BE2C (cell line): ENCODE measurements around the gene TRNT1.

ENCODE experiments used
- DNase-seq: peaks from one replicate; pipeline ENCODE4 v3.0.0-alpha.2; 2020
- H3K27me3 ChIP-seq: fragments of 250-450 bp; sonication (Bioruptor Pico); 2 replicates; pipeline ENCODE4 v1.5.1; 2020; ENCODE audit warnings: mild to moderate bottlenecking
- H3K36me3 ChIP-seq: fragments of 250-450 bp; sonication (Bioruptor Pico); 2 replicates; pipeline ENCODE4 v1.5.1; 2020; ENCODE audit warnings: mild to moderate bottlenecking
- H3K4me1 ChIP-seq: fragments of 250-450 bp; sonication (Bioruptor Pico); 2 replicates; pipeline ENCODE4 v1.5.1; 2020
- H3K4me3 ChIP-seq: 2 replicates; pipeline ENCODE4 v1.5.1; 2011; ENCODE audit warnings: low read depth, low read length
- H3K9me3 ChIP-seq: fragments of 250-450 bp; sonication (Bioruptor Pico); 2 replicates; pipeline ENCODE4 v1.5.1; 2020
- CTCF ChIP-seq: IDR thresholded peaks from 2 replicates; pipeline ENCODE4 v1.5.1; 2012; ENCODE audit warnings: mild to moderate bottlenecking, low read depth, low read length

TRNT1 gene

GRCh38 chr3:3189102-3189727 lies 62.5 kb downstream of the TRNT1 start:
- TF ChIP-seq CTCF: no peak
- no peak overlapping the region for H3K4me3 ChIP-seq

GRCh38 chr3:3189961-3190360 lies 63.2 kb downstream of the TRNT1 start:
- Histone ChIP-seq H3K27me3 (no peaks in the 10 kb centered on the region), H3K9me3 (no peaks in the 10 kb centered on the region), H3K36me3 (no peaks in the 10 kb centered on the region), H3K4me1 (no peaks in the 10 kb centered on the region), H3K4me3 (no peak overlapping the region)
- no peak for DNase-seq
- no peak for TF ChIP-seq CTCF

More at GRCh38 chr3:3189102-3189727, 62.5 kb downstream of the TRNT1 start:
- no peak for DNase-seq
- H3K36me3 ChIP-seq: no peaks in the 10 kb centered on the region
- H3K9me3 ChIP-seq: no peaks in the 10 kb centered on the region
- no peaks in the 10 kb centered on the region for H3K27me3 ChIP-seq
- no peaks in the 10 kb centered on the region for H3K4me1 ChIP-seq

- no peak for TF ChIP-seq CTCF
- DNase-seq: no peak
Measured at GRCh38 chr3:3191675-3192285, 65.0 kb downstream of the TRNT1 start.

GRCh38 chr3:3192286-3192675 lies 65.5 kb downstream of the TRNT1 start:
- Histone ChIP-seq H3K4me1 (no peaks in the 10 kb centered on the region), H3K27me3 (no peaks in the 10 kb centered on the region), H3K4me3 (no peak overlapping the region), H3K9me3 (no peaks in the 10 kb centered on the region), H3K36me3 (no peaks in the 10 kb centered on the region)
- no peak for TF ChIP-seq CTCF
- DNase-seq: no peak

More at GRCh38 chr3:3191675-3192285, 65.0 kb downstream of the TRNT1 start:
- Histone ChIP-seq H3K4me1 (no peaks in the 10 kb centered on the region), H3K27me3 (no peaks in the 10 kb centered on the region), H3K36me3 (no peaks in the 10 kb centered on the region), H3K4me3 (no peak overlapping the region), H3K9me3 (no peaks in the 10 kb centered on the region)

GRCh38 chr3:3194861-3195260 lies 68.1 kb downstream of the TRNT1 start:
- Histone ChIP-seq H3K9me3 (no peaks in the 10 kb centered on the region), H3K4me3 (no peak overlapping the region), H3K27me3 (no peaks in the 10 kb centered on the region), H3K36me3 (no peaks in the 10 kb centered on the region), H3K4me1 (no peaks in the 10 kb centered on the region)
- TF ChIP-seq CTCF: no peak
- DNase-seq: no peak

- Histone ChIP-seq H3K4me1 (no peaks in the 10 kb centered on the region), H3K9me3 (no peaks in the 10 kb centered on the region), H3K36me3 (no peaks in the 10 kb centered on the region), H3K27me3 (no peaks in the 10 kb centered on the region), H3K4me3 (no peak overlapping the region)
- DNase-seq: peak; percentile 7
- TF ChIP-seq CTCF: peak; percentile 56
Measured at GRCh38 chr3:3196148-3196861, 69.6 kb downstream of the TRNT1 start.
